Spleen (tissue), 7 donors: ENCODE data around the gene ARRB2.

ENCODE experiments used
- CTCF ChIP-seq, 11 experiments: fragments of 200-600 bp in 7 of 11; fragments of 450-650 bp in 4 of 11; sonication (generic) in 4 of 11; IDR thresholded peaks in 8 of 11; conservative IDR thresholded peaks in 3 of 11; 1 replicate in 7 of 11; 2 replicates in 4 of 11; pipeline versions ENCODE4 v1.4.0 to v1.8.0; 2016 to 2021; ENCODE audit warnings: antibody characterized with exemption in 11 of 11, inconsistent platforms in 4 of 11, mild to moderate bottlenecking in 1 of 11
- POLR2AphosphoS5 ChIP-seq, 3 donors: sonication (generic); formaldehyde crosslinking; IDR thresholded peaks; one replicate each; pipeline ENCODE4 v1.5.1; 2017; ENCODE audit warnings: antibody characterized with exemption in 3 of 3
- donor health status: DM: no; HTN: no; CAD: no; lungs with moderate emphysema.
- donor health status: DM: no; HTN: no; CAD: no.
- donor health status: DM: no; HTN: no; CAD: no.

- TF ChIP-seq POLR2AphosphoS5 (IDR thresholded peaks at IDR 0.05) (no peak), CTCF (IDR thresholded peaks at IDR 0.05 in 8 of 11, conservative IDR thresholded peaks at IDR 0.05 in 3 of 11) (no peak)
These were observed 31.1 kb downstream of the ARRB2 start for GRCh38 chr17:4741544-4741943.
